Spleen (tissue), 11 donors: ENCODE measurements around the gene LIPI. TPM values are rescaled to one million over a fixed set of nuclear protein-coding genes. Genes with fewer than 3 reads are reported as not detected.
"Not testable (repeated sequence)": the region's sequence is repeated elsewhere in the genome, so short reads cannot be mapped to it uniquely, and the experiment has no call there.

Source experiments
- DNase-seq: peaks from one replicate; pipeline ENCODE4 v3.0.0-alpha.2; 2020
- H3K27ac ChIP-seq, 8 donors: fragments of 200-600 bp; sonication (generic) in 7 of 8; 1 replicate in 4 of 8; 2 replicates in 4 of 8; pipeline versions ENCODE4 v1.5.0 to v1.8.0; 2016 to 2021; ENCODE audit warnings: inconsistent platforms in 4 of 8, mild to moderate bottlenecking in 4 of 8, moderate library complexity in 1 of 8
- H3K27me3 ChIP-seq, 7 donors: fragments of 200-600 bp; sonication (generic) in 6 of 7; replicated peaks in 1 of 7; 1 replicate in 4 of 7; 2 replicates in 3 of 7; pipeline versions ENCODE4 v1.5.0 to v1.8.0; 2016 to 2021; ENCODE audit warnings: inconsistent platforms in 3 of 7, mild to moderate bottlenecking in 1 of 7
- H3K36me3 ChIP-seq, 6 donors: fragments of 200-600 bp; sonication (generic) in 5 of 6; 1 replicate in 4 of 6; 2 replicates in 2 of 6; pipeline versions ENCODE4 v1.5.0 to v1.8.0; 2016 to 2021; ENCODE audit warnings: inconsistent platforms in 2 of 6
- H3K4me1 ChIP-seq, 6 donors: fragments of 200-600 bp; sonication (generic) in 5 of 6; 1 replicate in 3 of 6; 2 replicates in 3 of 6; pipeline versions ENCODE4 v1.5.0 to v1.8.0; 2016 to 2021; ENCODE audit warnings: inconsistent platforms in 3 of 6
- H3K4me3 ChIP-seq, 8 donors: fragments of 200-600 bp; sonication (generic) in 7 of 8; 1 replicate in 4 of 8; 2 replicates in 4 of 8; pipeline versions ENCODE4 v1.5.0 to v1.8.0; 2016 to 2021; ENCODE audit warnings: inconsistent platforms in 4 of 8, mild to moderate bottlenecking in 4 of 8, moderate library complexity in 2 of 8
- H3K9me3 ChIP-seq, 8 donors: fragments of 200-600 bp; sonication (generic) in 7 of 8; 1 replicate in 4 of 8; 2 replicates in 4 of 8; pipeline versions ENCODE4 v1.5.0 to v1.8.0; 2016 to 2021; ENCODE audit warnings: inconsistent platforms in 4 of 8
- CTCF ChIP-seq, 11 experiments: fragments of 200-600 bp in 7 of 11; fragments of 450-650 bp in 4 of 11; sonication (generic) in 4 of 11; IDR thresholded peaks in 8 of 11; conservative IDR thresholded peaks in 3 of 11; 1 replicate in 7 of 11; 2 replicates in 4 of 11; pipeline versions ENCODE4 v1.4.0 to v1.8.0; 2016 to 2021; ENCODE audit warnings: antibody characterized with exemption in 11 of 11, inconsistent platforms in 4 of 11, mild to moderate bottlenecking in 1 of 11
- POLR2A ChIP-seq, 3 donors: fragments of 450-650 bp; IDR thresholded peaks; one replicate each; pipeline ENCODE4 v1.5.1; 2017; ENCODE audit warnings: antibody characterized with exemption in 3 of 3, mild to moderate bottlenecking in 1 of 3
- POLR2AphosphoS5 ChIP-seq, 3 donors: sonication (generic); formaldehyde crosslinking; IDR thresholded peaks; one replicate each; pipeline ENCODE4 v1.5.1; 2017; ENCODE audit warnings: antibody characterized with exemption in 3 of 3
- WGBS, 5 donors: extraction: QIAGEN DNeasy Blood & Tissue Kit in 3 of 5; methylation state at CpG; one replicate each; pipeline versions ENCODE4 v1.1.5 to v1.1.7; 2013 to 2018; 5-methylcytosine and 5-hydroxymethylcytosine counted together
- intact Hi-C: fragments of 100-400 bp; cut with DNase I; formaldehyde crosslinking; loops from one replicate; pipeline ENCODE4 v1.15.0; 2023; ENCODE audit warnings: low total_unique reads
- polyA plus RNA-seq, 3 donors: library from polyadenylated mRNA; stranded (reverse); fragments of 200-250 nt; gene quantifications; one replicate each; pipeline ENCODE4 v1.2.1, GENCODE V29; 2013
- total RNA-seq, 7 donors: library from RNA; depleted of rRNA in 3 of 7; stranded (reverse); fragments of >200 nt in 3 of 7; fragmentation: NEBNext Ultra II Directional in 4 of 7; extraction: Animal tissue kit (Norgen Biotek cat#: 25700) in 4 of 7; gene quantifications; one replicate each; pipeline versions ENCODE4 v1.1.0 to v1.2.1, GENCODE V29; 2016 to 2021
- donor health status: healthy with polysubstance abuse.
- donor health status: DM: no; HTN: no; CAD: no; lungs with moderate emphysema.
- donor health status: DM: no; HTN: no; CAD: no.
- donor health status: Bipolar disorder and iron deficiency.
- donor health status: healthy.
- donor health status: DM: no; HTN: no; CAD: no.
- donor health status: DM: yes; HTN: yes; CAD: no.

The LIPI gene
- total and polyA plus RNA-seq, 10 donors: not detected

DNA sequence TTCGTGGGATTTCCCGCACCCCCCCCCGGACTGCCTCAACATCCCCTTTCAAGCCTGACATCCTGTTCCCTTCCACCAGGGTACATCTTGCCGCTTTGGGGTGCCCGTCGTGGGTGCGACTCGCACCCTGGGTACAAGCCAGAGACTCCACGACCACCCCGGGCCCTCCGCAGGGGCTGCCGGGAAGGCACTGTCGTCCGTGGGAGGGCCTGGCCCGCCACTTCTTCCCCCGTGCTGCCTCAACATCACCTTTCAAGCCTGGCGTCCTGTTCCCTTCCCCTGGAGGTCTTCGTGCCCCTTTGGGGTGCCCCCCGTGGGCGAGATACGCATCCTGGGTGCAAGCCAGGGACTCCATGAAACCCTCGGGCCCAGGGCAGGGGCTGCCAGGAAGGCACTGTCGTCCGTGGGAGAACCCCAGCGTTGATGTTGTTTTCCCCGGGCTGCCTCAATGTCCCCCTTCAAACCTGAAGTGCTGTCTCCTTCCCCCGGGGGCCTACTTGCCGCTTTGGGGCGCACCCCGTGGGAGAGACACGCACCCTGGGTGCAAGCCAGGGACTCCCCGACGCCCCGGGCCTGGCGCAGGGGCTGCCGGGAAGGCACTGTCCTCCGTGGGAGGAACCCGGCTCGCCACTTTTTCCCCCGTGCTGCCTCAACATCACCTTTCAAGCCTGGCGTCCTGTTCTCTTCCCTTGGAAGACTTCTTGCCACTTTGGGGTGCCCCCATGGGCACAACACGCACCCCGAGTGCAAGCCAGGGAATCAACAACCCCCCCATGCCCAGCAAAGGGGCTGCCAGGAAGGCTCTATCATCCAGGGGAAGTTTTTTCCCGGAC is 138.6 kb downstream of the LIPI start:
- intact Hi-C loops: no loop called here
- H3K9me3 ChIP-seq: peaks cover 0 to 58% (median 6%) of the 10 kb centered on the region in 8 donors
- TF ChIP-seq CTCF (IDR thresholded peaks at IDR 0.05 in 8 of 11, conservative IDR thresholded peaks at IDR 0.05 in 3 of 11) (no peak), POLR2AphosphoS5 (IDR thresholded peaks at IDR 0.05) (no peak), POLR2A (IDR thresholded peaks at IDR 0.05) (no peak)

DNA sequence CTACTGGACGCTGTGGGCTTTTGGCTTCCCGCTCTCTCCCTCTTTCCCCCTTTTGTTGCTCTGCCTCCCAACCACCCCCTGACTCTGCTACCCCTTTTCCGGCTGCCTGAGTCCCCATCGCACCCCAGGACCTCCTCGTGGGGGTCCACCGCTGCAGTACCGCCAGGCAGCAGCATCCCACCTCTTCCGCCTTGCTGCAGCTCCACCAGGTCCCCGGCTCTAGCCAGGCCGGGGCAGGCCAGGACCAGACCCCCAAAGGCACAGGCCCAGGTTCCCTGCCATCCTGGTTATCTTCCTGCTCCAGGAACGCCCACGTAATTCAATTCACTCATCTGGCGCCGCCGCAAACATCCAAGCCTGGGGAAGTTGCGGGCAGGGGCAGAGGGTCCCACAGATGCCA is 139.8 kb downstream of the LIPI start:
- no peak for TF ChIP-seq CTCF (IDR thresholded peaks at IDR 0.05 in 8 of 11, conservative IDR thresholded peaks at IDR 0.05 in 3 of 11)
- no peak for TF ChIP-seq POLR2AphosphoS5 (IDR thresholded peaks at IDR 0.05)
- no peak for TF ChIP-seq POLR2A (IDR thresholded peaks at IDR 0.05)
- no peaks in the 10 kb centered on the region for H3K27me3 ChIP-seq
- intact Hi-C loops: no loop called here
- H3K27ac ChIP-seq: no peak overlapping the region
- no peak for DNase-seq
- H3K9me3 ChIP-seq: peaks cover 0 to 49% (median 3%) of the 10 kb centered on the region in 8 donors
- H3K4me1 ChIP-seq: no peaks in the 10 kb centered on the region
- H3K36me3 ChIP-seq: no peaks in the 10 kb centered on the region
- H3K4me3 ChIP-seq: no peak overlapping the region
- WGBS, 5 donors: 94 to 99% (median 98%) methylated on average over 16 of the region's 16 CpGs

More for the DNA sequence above, 138.6 kb downstream of the LIPI start:
- DNase-seq: no peak
- 93 to 98% (median 96%) methylated on average over 37 to 44 of the region's 44 CpGs for WGBS, 5 donors
- Histone ChIP-seq H3K4me3 (no peak overlapping the region), H3K27ac (no peak overlapping the region), H3K4me1 (no peaks in the 10 kb centered on the region), H3K27me3 (no peaks in the 10 kb centered on the region), H3K36me3 (no peaks in the 10 kb centered on the region)

GRCh38 chr21:14070049-14070893 is 140.5 kb downstream of the LIPI start:
- Histone ChIP-seq H3K27me3 (no peaks in the 10 kb centered on the region), H3K4me1 (no peaks in the 10 kb centered on the region), H3K36me3 (no peaks in the 10 kb centered on the region), H3K9me3 (peaks cover 0 to 42% (median 2%) of the 10 kb centered on the region in 8 donors), H3K4me3 (no peak overlapping the region), H3K27ac (no peak overlapping the region)
- no peak for DNase-seq
- 92 to 98% (median 95%) methylated on average over 39 to 46 of the region's 46 CpGs for WGBS, 5 donors
- intact Hi-C loops: no loop called here
- TF ChIP-seq POLR2A (IDR thresholded peaks at IDR 0.05) (no peak), CTCF (IDR thresholded peaks at IDR 0.05 in 8 of 11, conservative IDR thresholded peaks at IDR 0.05 in 3 of 11) (no peak), POLR2AphosphoS5 (IDR thresholded peaks at IDR 0.05) (no peak)

- DNase-seq: no peak
- H3K27ac ChIP-seq: no peak overlapping the region
- H3K4me1 ChIP-seq: no peaks in the 10 kb centered on the region
- H3K36me3 ChIP-seq: no peaks in the 10 kb centered on the region
- no peak overlapping the region for H3K4me3 ChIP-seq
- intact Hi-C loops: no loop called here
- H3K27me3 ChIP-seq: no peaks in the 10 kb centered on the region
- 49 to 98% (median 90%) methylated on average over 29 of the region's 29 CpGs for WGBS, 5 donors
- H3K9me3 ChIP-seq: peaks cover 0 to 21% (median 4%) of the 10 kb centered on the region in 8 donors
- no peak for TF ChIP-seq POLR2AphosphoS5 (IDR thresholded peaks at IDR 0.05)
- TF ChIP-seq CTCF (IDR thresholded peaks at IDR 0.05 in 8 of 11, conservative IDR thresholded peaks at IDR 0.05 in 3 of 11): no peak
- TF ChIP-seq POLR2A (IDR thresholded peaks at IDR 0.05): no peak
Observed at GRCh38 chr21:14064296-14064645, 146.5 kb downstream of the LIPI start.

DNA sequence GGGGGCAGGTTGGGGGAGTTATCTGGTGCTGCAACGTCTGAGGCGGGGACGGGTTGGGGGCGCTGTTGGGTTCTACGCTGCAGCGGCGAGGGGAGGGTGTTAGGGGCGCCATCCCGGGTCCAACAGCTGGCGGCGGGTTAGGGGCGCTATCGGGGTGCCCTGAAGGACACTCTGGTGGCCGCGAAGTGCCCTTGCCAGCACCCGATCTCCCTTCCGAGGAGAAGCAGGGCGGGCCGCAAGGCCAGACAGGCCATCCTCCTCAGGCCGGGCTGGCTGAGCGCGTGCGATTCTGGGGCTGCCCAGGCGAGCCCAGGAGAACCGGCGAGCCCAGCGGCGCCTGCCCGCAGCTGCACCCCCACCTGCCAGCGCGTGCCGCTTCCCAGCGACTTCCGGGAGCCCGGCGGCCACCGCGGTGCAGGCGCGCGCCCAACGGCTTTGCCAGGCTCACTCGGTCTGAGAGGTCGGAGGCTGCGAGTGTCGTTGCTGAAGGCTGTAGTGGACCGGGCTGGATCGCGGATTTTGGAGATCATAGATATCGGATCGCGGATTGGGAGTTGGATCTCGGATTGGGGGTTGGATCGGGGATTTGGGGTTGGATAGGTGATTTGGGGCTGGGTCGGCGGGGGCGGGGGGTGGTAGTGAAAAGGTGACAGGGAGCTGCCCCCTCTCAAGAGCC is 147.0 kb downstream of the LIPI start:
- H3K27ac ChIP-seq, DNase-seq, intact Hi-C loops, H3K4me1 ChIP-seq, H3K36me3 ChIP-seq, H3K4me3 ChIP-seq, H3K27me3 ChIP-seq: not testable (repeated sequence)
- H3K9me3 ChIP-seq: peaks cover 0 to 21% (median 4%) of the 10 kb centered on the region in 8 donors
- WGBS, 5 donors: 52 to 97% (median 94%) methylated on average over 44 to 57 of the region's 57 CpGs

GRCh38 chr21:14062684-14063083 is 148.1 kb downstream of the LIPI start:
- DNase-seq, H3K36me3 ChIP-seq, H3K4me1 ChIP-seq, H3K4me3 ChIP-seq, H3K27ac ChIP-seq, H3K27me3 ChIP-seq, intact Hi-C loops: not testable (repeated sequence)
- H3K9me3 ChIP-seq: peaks cover 0 to 21% (median 4%) of the 10 kb centered on the region in 8 donors
- WGBS, 5 donors: 96 to 100% (median 98%) methylated on average over 5 to 17 of the region's 19 CpGs
